HepG2 (cell line): ENCODE measurements around the gene TOB1. TPM values are rescaled to one million over a fixed set of nuclear protein-coding genes. Genes with fewer than 3 reads are reported as not detected.
A peak's percentile ranks its signal among the peaks of the same experiment; 100 is the strongest.

Source experiments
- ATAC-seq: fragments of 200-7000 bp; cut with Tn5 transposase; 3 replicates; pipeline ENCODE4 v1.9.1; 2020; ENCODE audit warnings: mild to moderate bottlenecking, moderate library complexity
- BruUV-seq: library from RNA; stranded (reverse); fragments of 400-500 nt; replicated peaks from 2 replicates; lab custom pipeline; 2021; lab: Mats Ljungman, UMichigan
- CTCF ChIA-PET: fragments of 300-600 bp; formaldehyde crosslinking; extraction: SDS; loops from one replicate; lab custom pipeline; 2021; ENCODE audit warnings: low total read pairs, inconsistent platforms, low intra/inter-chr PET ratio; lab: Yijun Ruan, JAX
- POLR2A ChIA-PET: fragments of 350-600 bp; sonication (Branson Sonifier 250); formaldehyde crosslinking; loops from one replicate; lab custom pipeline; 2020; ENCODE audit warnings: antibody characterized with exemption, inconsistent platforms; lab: Yijun Ruan, JAX
- DNase-seq: peaks from one replicate; pipeline ENCODE4 v3.0.0-alpha.2; 2015; ENCODE audit warnings: low spot score
- FAIRE-seq: peaks from 3 replicates; lab custom pipeline; 2011; peaks lifted over from hg19 to GRCh38; lab: Jason Lieb, UNC
- H2AFZ ChIP-seq: one replicate; pipeline ENCODE4 v1.6.1; 2011; ENCODE audit warnings: low read length, inconsistent platforms
- H3K27ac ChIP-seq: fragments of 300-600 bp; 3 replicates; pipeline ENCODE4 v1.8.0; 2011; ENCODE audit warnings: mixed run types, mild to moderate bottlenecking, mixed read lengths, low read length, inconsistent platforms; ENCODE audit not compliant: insufficient read depth; ENCODE audit errors: extremely low read length
- H3K27me3 ChIP-seq, 2 experiments: fragments of 200-600 bp in 1 of 2; 2 replicates in 1 of 2; 3 replicates in 1 of 2; pipeline versions ENCODE4 v1.6.0 to v1.8.0; 2011; ENCODE audit warnings: low read length in 2 of 2, mild to moderate bottlenecking in 2 of 2, moderate library complexity in 2 of 2, inconsistent platforms in 1 of 2; ENCODE audit not compliant: insufficient read depth in 2 of 2, control insufficient read depth in 1 of 2
- H3K36me3 ChIP-seq, 2 experiments: fragments of 200-600 bp in 1 of 2; replicated peaks in 1 of 2; 2 replicates in 1 of 2; 3 replicates in 1 of 2; pipeline versions ENCODE4 v1.5.1 to v1.8.0; 2011; ENCODE audit warnings: low read length in 2 of 2, inconsistent platforms in 1 of 2; ENCODE audit not compliant: insufficient read depth in 2 of 2, control insufficient read depth in 1 of 2
- H3K4me1 ChIP-seq: 2 replicates; pipeline ENCODE4 v1.5.1; 2012; ENCODE audit warnings: low read length, inconsistent platforms; ENCODE audit not compliant: insufficient read depth
- H3K4me2 ChIP-seq: 2 replicates; pipeline ENCODE4 v1.6.0; 2011; ENCODE audit warnings: low read depth, low read length, inconsistent platforms
- H3K4me3 ChIP-seq, 3 experiments: fragments of 200-600 bp in 1 of 3; sonication (generic), shearing (Covaris generic) in 1 of 3; replicated peaks in 1 of 3; 2 replicates each; pipeline ENCODE4 v1.5.1; 2011 to 2016; ENCODE audit warnings: low read length in 3 of 3, inconsistent platforms in 2 of 3, low read depth in 2 of 3, mild to moderate bottlenecking in 2 of 3, control low read depth in 1 of 3, mixed read lengths in 1 of 3; ENCODE audit not compliant: insufficient read depth in 1 of 3
- H3K79me2 ChIP-seq: one replicate; pipeline ENCODE4 v1.6.1; 2011; ENCODE audit warnings: low read length, inconsistent platforms; ENCODE audit not compliant: insufficient read depth
- H3K9ac ChIP-seq: 2 replicates; pipeline ENCODE4 v1.6.0; 2011; ENCODE audit warnings: mild to moderate bottlenecking, low read depth, low read length, inconsistent platforms; ENCODE audit not compliant: insufficient read depth
- H3K9me3 ChIP-seq: 2 replicates; pipeline ENCODE4 v1.5.1; 2012; ENCODE audit warnings: mild to moderate bottlenecking, low read length
- H4K20me1 ChIP-seq: 2 replicates; pipeline ENCODE4 v1.6.0; 2011; ENCODE audit warnings: inconsistent platforms, mild to moderate bottlenecking, low read length, moderate library complexity; ENCODE audit not compliant: insufficient read depth
- MNT ChIP-seq: fragments of 450-650 bp; IDR thresholded peaks from 2 replicates; pipeline ENCODE4 v1.6.1; 2016
- PAX8 ChIP-seq: sonication (generic); formaldehyde crosslinking; IDR thresholded peaks from 2 replicates; pipeline ENCODE4 v1.8.0; 2022; ENCODE audit warnings: mild to moderate bottlenecking, missing genetic modification reagents, borderline replicate concordance
- RAD21 ChIP-seq: fragments of 450-650 bp; formaldehyde crosslinking; IDR thresholded peaks from 2 replicates; pipeline ENCODE4 v1.5.0; 2020; ENCODE audit warnings: mild to moderate bottlenecking
- SRF ChIP-seq: IDR thresholded peaks from 2 replicates; pipeline ENCODE4 v1.6.1; 2011; ENCODE audit warnings: mild to moderate bottlenecking, low read depth, low read length, moderate library complexity
- TBL1XR1 ChIP-seq: fragments of 150-350 bp; IDR thresholded peaks from 2 replicates; pipeline ENCODE4 v1.6.1; 2014; ENCODE audit warnings: borderline replicate concordance, low read length; ENCODE audit not compliant: partially characterized antibody
- ZBTB3 ChIP-seq: sonication (generic); formaldehyde crosslinking; IDR thresholded peaks from 2 replicates; pipeline ENCODE4 v1.4.0; 2020; ENCODE audit warnings: low read depth, mild to moderate bottlenecking, moderate library complexity, missing genetic modification reagents, borderline replicate concordance
- ZNF207 ChIP-seq: fragments of 450-650 bp; IDR thresholded peaks from 2 replicates; pipeline ENCODE4 v1.6.1; 2016; ENCODE audit warnings: antibody characterized with exemption, borderline replicate concordance
- ZNF331 ChIP-seq: sonication (generic); formaldehyde crosslinking; IDR thresholded peaks from 2 replicates; pipeline ENCODE4 v1.4.0; 2020; ENCODE audit warnings: missing genetic modification reagents
- ZNF513 ChIP-seq: sonication (generic); formaldehyde crosslinking; conservative IDR thresholded peaks from 2 replicates; pipeline ENCODE4 v1.5.0; 2020; ENCODE audit warnings: missing genetic modification reagents
- ZNF605 ChIP-seq: sonication (generic); formaldehyde crosslinking; IDR thresholded peaks from 2 replicates; pipeline ENCODE4 v1.8.0; 2022; ENCODE audit warnings: mild to moderate bottlenecking, missing genetic modification reagents
- ZSCAN5A ChIP-seq: sonication (generic); formaldehyde crosslinking; IDR thresholded peaks from 2 replicates; pipeline ENCODE4 v1.8.0; 2022; ENCODE audit warnings: mild to moderate bottlenecking, missing genetic modification reagents, borderline replicate concordance
- WGBS: methylation state at CpG from one replicate; pipeline ENCODE4 v1.1.6; 2017; ENCODE audit warnings: low lambda C conversion rate; 5-methylcytosine and 5-hydroxymethylcytosine counted together
- in situ Hi-C: cut with HindIII; loops from 2 replicates; pipeline ENCODE4 v1.10.0; 2017; ENCODE audit warnings: low pct_unique_long_range_greater_than_20kb; ENCODE audit not compliant: extremely low pct_ligation_motif_present
- intact Hi-C: fragments of 100-400 bp; cut with micrococcal nuclease; formaldehyde crosslinking; loops from one replicate; pipeline ENCODE4 v1.10.0; 2022; ENCODE audit not compliant: unreplicated experiment
- polyA plus RNA-seq, 8 experiments: library from polyadenylated mRNA; depleted of rRNA in 3 of 8; stranded (reverse) in 7 of 8; unstranded in 1 of 8; fragments of >200 nt; fragmentation: Illumina TruSeq in 4 of 8; extraction: Trizol in 4 of 8; gene quantifications; 2 replicates each; pipeline versions ENCODE4 v1.2.1 to v1.2.3, GENCODE V29; 2011 to 2016; ENCODE audit warnings: low read depth in 4 of 8, missing spikeins in 1 of 8, mixed read lengths in 1 of 8; ENCODE audit not compliant: insufficient read depth in 1 of 8
- total RNA-seq, 5 experiments: library from RNA; depleted of rRNA; stranded (reverse); fragments of >200 nt; fragmentation: Illumina TruSeq; extraction: Trizol; gene quantifications; 2 replicates each; pipeline ENCODE4 v1.2.3, GENCODE V29; 2016; ENCODE audit warnings: low read depth in 1 of 5

The TOB1 gene
- total and polyA plus RNA-seq, 2 of the 13 experiments (the other 11 are each of a cell fraction or from before 2014, with no cell fraction given) = 21.9 to 57.7 TPM

GRCh38 chr17:50822550-50822949, 43.6 kb downstream of the TOB1 start:
- Histone ChIP-seq H3K9me3 (no peaks in the 10 kb centered on the region), H3K27ac (no peak overlapping the region), H3K36me3 (no peaks in the 10 kb centered on the region)
- POLR2A ChIA-PET = interaction anchor here (1.1 kb wide), 1 partner anchor 44 kb away, joined by 4 read pairs; the partner anchor contains the start of gene TOB1
- whole genome bisulfite sequencing = 77% methylated on average over 2 of the region's 2 CpGs
- no peak for ATAC-seq
- TF ChIP-seq PAX8 (no peak), ZNF331 (CRISPR knock-in tag) (peak; percentile 98)
- TF ChIP-seq, all 625 proteins: peak for 1
- Histone ChIP-seq H3K79me2 (no peaks in the 10 kb centered on the region), H3K4me2 (no peak overlapping the region), H4K20me1 (no peaks in the 10 kb centered on the region), H3K27me3 (peaks cover 0 to 19% of the 10 kb centered on the region in 2 experiments; a peak in 3 of 5 replicates), H3K4me1 (peaks cover 18% of the 10 kb centered on the region), H3K4me3 (no peak overlapping the region), H2AFZ (no peak overlapping the region), H3K9ac (no peak overlapping the region)
- BruUV-seq = no TSS peak
- no peak for FAIRE-seq
- CTCF ChIA-PET = no interaction called here
- intact Hi-C loops = no loop called here
- in situ Hi-C loops = no loop called here
- no peak for DNase-seq

- no TSS peak for BruUV-seq
- in situ Hi-C loops = no loop called here
- TF ChIP-seq ZBTB3 (CRISPR knock-in tag) (no peak), ZNF605 (CRISPR knock-in tag) (no peak), ZNF513 (CRISPR knock-in tag) (no peak), SRF (no peak), RAD21 (CRISPR knock-in tag) (no peak), ZNF207 (no peak), ZSCAN5A (CRISPR knock-in tag) (no peak), MNT (no peak), TBL1XR1 (no peak)
Observed at GRCh38 chr17:50820651-50821050, 45.5 kb downstream of the TOB1 start.

More at GRCh38 chr17:50820651-50821050, 45.5 kb downstream of the TOB1 start:
- H3K9ac ChIP-seq = no peak overlapping the region
- H4K20me1 ChIP-seq = no peaks in the 10 kb centered on the region
- H3K27me3 ChIP-seq = peaks cover 0 to 29% of the 10 kb centered on the region in 2 experiments; a peak in 4 of 5 replicates
- H2AFZ ChIP-seq = no peak overlapping the region
- ChIA-PET CTCF (no interaction called here), POLR2A (no interaction called here)
- H3K36me3 ChIP-seq = no peaks in the 10 kb centered on the region
- ATAC-seq (no peak), DNase-seq (no peak), FAIRE-seq (no peak)
- H3K4me3 ChIP-seq = no peak overlapping the region
- WGBS = 36% methylated on average over 10 of the region's 10 CpGs
- H3K4me2 ChIP-seq = no peak overlapping the region
- peaks cover 27% of the 10 kb centered on the region for H3K4me1 ChIP-seq
- H3K79me2 ChIP-seq = no peaks in the 10 kb centered on the region
- no peaks in the 10 kb centered on the region for H3K9me3 ChIP-seq
- intact Hi-C loops = no loop called here
- H3K27ac ChIP-seq = no peak overlapping the region
